ENCODE results near the gene LYRM1.

LYRM1 gene

GRCh38 chr16:20880867-20881502 lies 19.6 kb upstream of the LYRM1 start:
- Histone ChIP-seq H3K4me3 (no peak overlapping the region), H3K27ac (peak overlapping the region; percentile 25 to 87)
- no peak for DNase-seq (ENCODE audit: low spot score)
- TF ChIP-seq, protein P1, sequence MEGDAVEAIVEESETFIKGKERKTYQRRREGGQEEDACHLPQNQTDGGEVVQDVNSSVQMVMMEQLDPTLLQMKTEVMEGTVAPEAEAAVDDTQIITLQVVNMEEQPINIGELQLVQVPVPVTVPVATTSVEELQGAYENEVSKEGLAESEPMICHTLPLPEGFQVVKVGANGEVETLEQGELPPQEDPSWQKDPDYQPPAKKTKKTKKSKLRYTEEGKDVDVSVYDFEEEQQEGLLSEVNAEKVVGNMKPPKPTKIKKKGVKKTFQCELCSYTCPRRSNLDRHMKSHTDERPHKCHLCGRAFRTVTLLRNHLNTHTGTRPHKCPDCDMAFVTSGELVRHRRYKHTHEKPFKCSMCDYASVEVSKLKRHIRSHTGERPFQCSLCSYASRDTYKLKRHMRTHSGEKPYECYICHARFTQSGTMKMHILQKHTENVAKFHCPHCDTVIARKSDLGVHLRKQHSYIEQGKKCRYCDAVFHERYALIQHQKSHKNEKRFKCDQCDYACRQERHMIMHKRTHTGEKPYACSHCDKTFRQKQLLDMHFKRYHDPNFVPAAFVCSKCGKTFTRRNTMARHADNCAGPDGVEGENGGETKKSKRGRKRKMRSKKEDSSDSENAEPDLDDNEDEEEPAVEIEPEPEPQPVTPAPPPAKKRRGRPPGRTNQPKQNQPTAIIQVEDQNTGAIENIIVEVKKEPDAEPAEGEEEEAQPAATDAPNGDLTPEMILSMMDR (IDR thresholded peaks at IDR 0.05): no peak

DNA sequence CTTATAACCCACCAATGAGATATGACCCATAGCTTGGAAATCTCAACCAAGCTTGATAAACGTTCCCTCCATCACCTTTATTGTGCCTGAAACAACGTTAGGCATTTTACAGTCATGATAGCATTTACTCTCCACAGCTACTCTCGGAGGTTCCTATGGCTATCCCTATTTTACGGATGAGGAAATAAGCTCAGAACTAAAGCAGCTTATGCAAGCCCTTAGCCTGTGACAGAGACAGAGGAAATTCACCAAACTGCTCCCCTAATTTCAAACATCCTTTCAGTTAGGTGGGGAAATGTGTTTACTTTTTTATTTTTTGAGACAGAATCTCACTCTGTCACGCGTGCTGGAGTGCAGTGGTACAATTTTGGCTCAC lies 19.1 kb upstream of the LYRM1 start:
- TF ChIP-seq, protein P1 (IDR thresholded peaks at IDR 0.05): no peak
- DNase-seq (ENCODE audit: low spot score): no peak
- Histone ChIP-seq H3K27ac (peak overlapping the region; percentile 25 to 87), H3K4me3 (no peak overlapping the region)

GRCh38 chr16:20883554-20884239 lies 16.9 kb upstream of the LYRM1 start:
- Histone ChIP-seq H3K4me3 (no peak overlapping the region), H3K27ac (peak overlapping the region; percentile 3 to 62)
- DNase-seq (ENCODE audit: low spot score): no peak
- TF ChIP-seq, protein P1 (IDR thresholded peaks at IDR 0.05): no peak

- no peak overlapping the region for H3K4me3 ChIP-seq
- TF ChIP-seq, protein P1 (IDR thresholded peaks at IDR 0.05): no peak
- no peak for DNase-seq (ENCODE audit: low spot score)
- H3K27ac ChIP-seq: peak overlapping the region; percentile 3 to 62
Measured at GRCh38 chr16:20884240-20884556, 16.4 kb upstream of the LYRM1 start.

DNA sequence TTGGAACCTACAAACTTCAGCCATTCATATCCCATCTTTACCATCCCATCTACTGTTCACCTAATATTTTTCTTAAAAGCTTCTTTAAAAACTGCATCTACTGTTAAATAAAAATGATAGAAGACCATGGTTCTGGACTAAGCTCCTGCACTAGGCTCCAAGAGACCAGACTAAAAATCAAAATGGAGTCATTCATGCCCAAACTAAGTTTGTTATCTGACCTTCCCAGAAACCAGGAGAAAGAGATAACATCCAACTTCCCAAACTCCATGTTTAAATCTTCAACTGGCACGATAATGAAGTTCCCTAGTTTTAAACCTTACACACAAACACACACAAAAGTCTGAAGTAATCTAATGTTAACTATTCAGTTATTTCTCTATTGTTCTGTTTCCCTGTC lies 14.3 kb upstream of the LYRM1 start:
- H3K27ac ChIP-seq: peak overlapping the region in 1 of 2 donors; percentile 69
- TF ChIP-seq, protein P1 (IDR thresholded peaks at IDR 0.05): no peak
- H3K4me3 ChIP-seq: no peak overlapping the region
- no peak for DNase-seq (ENCODE audit: low spot score)

DNA sequence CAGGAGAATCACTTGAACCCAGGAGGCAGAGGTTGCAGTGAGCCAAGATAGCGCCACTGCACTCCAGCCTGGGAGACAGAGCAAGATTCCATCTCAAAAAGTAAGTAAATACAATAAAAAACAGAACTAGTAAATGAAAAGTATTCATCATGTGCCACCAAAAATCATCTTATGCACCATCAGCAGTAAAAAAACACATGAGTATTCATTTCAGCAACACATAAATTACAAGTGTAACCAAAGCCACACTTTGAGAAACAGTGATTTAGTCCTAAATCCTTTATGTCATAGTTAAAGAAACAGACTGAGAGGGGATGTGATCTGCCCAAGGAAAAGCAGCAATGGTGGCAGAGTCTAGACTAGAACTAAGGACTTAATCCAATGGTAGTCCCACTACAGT lies 13.4 kb upstream of the LYRM1 start:
- peak overlapping the region in 1 of 2 donors; percentile 69 for H3K27ac ChIP-seq
- no peak overlapping the region for H3K4me3 ChIP-seq
- TF ChIP-seq, protein P1 (IDR thresholded peaks at IDR 0.05): no peak
- DNase-seq (ENCODE audit: low spot score): no peak

All from coronary artery (tissue), 2 donors.